ENCODE results near the gene ROCK1. TPM values are rescaled to one million over a fixed set of nuclear protein-coding genes. Genes with fewer than 3 reads are reported as not detected.
A peak's percentile ranks its signal among the peaks of the same experiment; 100 is the strongest.

ROCK1 gene
- total RNA-seq = 10 to 100 TPM; 27.7 to 43.1 TPM

GRCh38 chr18:21111346-21112139, at the start of gene ROCK1:
TSS of gene ROCK1 (minus strand) at chr18:21111813. CDS start at chr18:21110910, 903 bp downstream.
- 0 to 1% methylated on average over 12 to 78 of the region's 80 CpGs for WGBS, 2 donors
- ATAC-seq (peak; percentile 97), DNase-seq (peak; percentile 98 to 99 (median 98))
- H3K27me3 ChIP-seq = no peaks in the 10 kb centered on the region
- intact Hi-C loops (cut with DNase I) = no loop called here
- TF ChIP-seq CTCF (IDR thresholded peaks at IDR 0.05) (peak in 1 of 7 experiments; percentile 7), POLR2A (IDR thresholded peaks at IDR 0.05) (peak; percentile 2 to 81 (median 68))
- H3K36me3 ChIP-seq (replicated peaks in 1 of 2; ENCODE audit: insufficient read depth in 1 of 2, low read depth in 2 of 2) = no peaks in the 10 kb centered on the region
- H3K4me1 ChIP-seq = peaks cover 34% of the 10 kb centered on the region
- H3K4me3 ChIP-seq = peak within 1 kb of the TSS; percentile 68 to 97
- no peaks in the 10 kb centered on the region for H3K9me3 ChIP-seq
- peak within 1 kb of the TSS; percentile 94 to 98 (median 96) for H3K27ac ChIP-seq

DNA sequence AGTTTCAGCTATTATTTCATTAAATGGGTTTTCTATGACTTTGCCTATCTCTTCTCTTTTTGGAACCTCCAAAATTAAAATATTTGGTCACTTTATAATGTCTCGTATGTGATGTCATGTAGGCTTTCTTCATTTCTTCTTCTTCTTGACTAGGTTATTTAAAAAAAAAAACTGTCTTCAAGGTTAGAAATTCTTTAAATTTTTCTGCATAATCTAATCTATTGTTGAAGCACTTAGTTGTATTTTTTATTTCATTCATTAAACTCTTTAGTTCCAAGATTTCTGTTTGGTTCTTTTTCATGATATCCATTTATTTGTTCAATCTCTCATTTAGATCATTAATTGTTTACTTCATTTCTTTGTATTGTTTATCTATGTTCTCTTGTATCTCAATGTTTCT, 43.8 kb upstream of the ROCK1 start:
- H3K27me3 ChIP-seq = no peaks in the 10 kb centered on the region
- no peaks in the 10 kb centered on the region for H3K4me1 ChIP-seq
- no peak for DNase-seq
- H3K27ac ChIP-seq = no peak overlapping the region
- 67 to 82% methylated on average over 1 of the region's 1 CpG for WGBS, 2 donors
- H3K9me3 ChIP-seq = peaks cover 0 to 16% (median 0%) of the 10 kb centered on the region in 3 donors
- no peak for ATAC-seq
- intact Hi-C loops (cut with DNase I) = no loop called here
- H3K36me3 ChIP-seq (replicated peaks in 1 of 2; ENCODE audit: insufficient read depth in 1 of 2, low read depth in 2 of 2) = no peaks in the 10 kb centered on the region
- TF ChIP-seq CTCF (IDR thresholded peaks at IDR 0.05) (no peak), POLR2A (IDR thresholded peaks at IDR 0.05) (no peak)
- no peak overlapping the region for H3K4me3 ChIP-seq

DNA sequence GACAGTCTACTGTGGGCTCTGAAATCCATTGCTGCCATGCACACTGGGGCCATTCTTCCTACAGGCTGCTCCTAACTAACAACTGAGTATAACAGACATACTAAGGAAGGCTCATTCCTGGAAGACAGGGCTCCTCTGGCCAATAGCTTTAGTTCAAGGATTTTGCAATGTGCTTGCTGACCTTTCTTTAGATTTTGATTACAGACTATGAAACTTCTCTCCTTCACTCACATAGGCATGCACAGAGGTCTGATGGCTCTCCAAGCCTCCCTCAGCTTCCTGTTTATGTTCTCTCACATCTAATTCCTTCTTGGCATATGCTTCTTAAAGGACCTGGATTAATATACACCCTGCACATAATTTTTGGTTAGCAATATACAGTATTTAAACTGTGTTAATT, 34.4 kb upstream of the ROCK1 start:
- no peaks in the 10 kb centered on the region for H3K36me3 ChIP-seq (replicated peaks in 1 of 2; ENCODE audit: insufficient read depth in 1 of 2, low read depth in 2 of 2)
- intact Hi-C loops (cut with DNase I) = no loop called here
- TF ChIP-seq POLR2A (IDR thresholded peaks at IDR 0.05) (no peak), CTCF (IDR thresholded peaks at IDR 0.05) (no peak)
- no peaks in the 10 kb centered on the region for H3K27me3 ChIP-seq
- H3K27ac ChIP-seq = no peak overlapping the region
- no peak overlapping the region for H3K4me3 ChIP-seq
- ATAC-seq = no peak
- no peaks in the 10 kb centered on the region for H3K9me3 ChIP-seq
- no peak for DNase-seq
- no peaks in the 10 kb centered on the region for H3K4me1 ChIP-seq

DNA sequence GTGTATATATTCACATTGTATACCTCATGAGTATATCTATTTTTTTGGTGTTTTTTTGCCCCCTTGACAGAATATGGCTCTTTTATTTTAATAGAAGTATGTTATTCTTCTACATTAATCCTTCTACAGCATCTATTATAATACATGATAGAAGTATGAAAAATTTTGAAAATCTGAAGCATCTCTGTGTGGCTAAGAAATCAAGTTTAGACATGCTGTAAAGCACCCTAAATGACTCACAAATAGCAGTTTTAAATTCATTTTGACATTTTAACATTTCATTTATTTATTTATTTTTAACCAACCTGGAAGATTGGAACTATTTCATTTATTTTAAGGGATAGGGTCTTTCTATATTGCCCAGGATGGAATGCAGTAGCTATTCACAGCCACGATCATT, 33.8 kb upstream of the ROCK1 start:
- TF ChIP-seq POLR2A (IDR thresholded peaks at IDR 0.05) (no peak), CTCF (IDR thresholded peaks at IDR 0.05) (no peak)
- intact Hi-C loops (cut with DNase I) = no loop called here
- Histone ChIP-seq H3K4me1 (no peaks in the 10 kb centered on the region), H3K27me3 (no peaks in the 10 kb centered on the region), H3K36me3 (replicated peaks in 1 of 2; ENCODE audit: insufficient read depth in 1 of 2, low read depth in 2 of 2) (no peaks in the 10 kb centered on the region), H3K27ac (no peak overlapping the region), H3K9me3 (no peaks in the 10 kb centered on the region), H3K4me3 (no peak overlapping the region)
- 85 to 87% methylated on average over 1 of the region's 1 CpG for WGBS, 2 donors
- ATAC-seq (no peak), DNase-seq (no peak)

Measured in body of pancreas (tissue), 4 donors.